ENCODE data around the gene NBEA. TPM values are rescaled to one million over a fixed set of nuclear protein-coding genes. Genes with fewer than 3 reads are reported as not detected.

The NBEA gene
- total and polyA plus RNA-seq, 8 donors = 1.6 to 36.0 (median 7.7) TPM

- Histone ChIP-seq H3K4me3 (no peak overlapping the region), H3K36me3 (no peaks in the 10 kb centered on the region), H3K27me3 (no peaks in the 10 kb centered on the region), H3K4me1 (no peaks in the 10 kb centered on the region), H3K9me3 (no peaks in the 10 kb centered on the region), H3K27ac (no peak overlapping the region)
- 94 to 99% (median 97%) methylated on average over 2 of the region's 2 CpGs for WGBS, 5 donors
- TF ChIP-seq, protein P1, sequence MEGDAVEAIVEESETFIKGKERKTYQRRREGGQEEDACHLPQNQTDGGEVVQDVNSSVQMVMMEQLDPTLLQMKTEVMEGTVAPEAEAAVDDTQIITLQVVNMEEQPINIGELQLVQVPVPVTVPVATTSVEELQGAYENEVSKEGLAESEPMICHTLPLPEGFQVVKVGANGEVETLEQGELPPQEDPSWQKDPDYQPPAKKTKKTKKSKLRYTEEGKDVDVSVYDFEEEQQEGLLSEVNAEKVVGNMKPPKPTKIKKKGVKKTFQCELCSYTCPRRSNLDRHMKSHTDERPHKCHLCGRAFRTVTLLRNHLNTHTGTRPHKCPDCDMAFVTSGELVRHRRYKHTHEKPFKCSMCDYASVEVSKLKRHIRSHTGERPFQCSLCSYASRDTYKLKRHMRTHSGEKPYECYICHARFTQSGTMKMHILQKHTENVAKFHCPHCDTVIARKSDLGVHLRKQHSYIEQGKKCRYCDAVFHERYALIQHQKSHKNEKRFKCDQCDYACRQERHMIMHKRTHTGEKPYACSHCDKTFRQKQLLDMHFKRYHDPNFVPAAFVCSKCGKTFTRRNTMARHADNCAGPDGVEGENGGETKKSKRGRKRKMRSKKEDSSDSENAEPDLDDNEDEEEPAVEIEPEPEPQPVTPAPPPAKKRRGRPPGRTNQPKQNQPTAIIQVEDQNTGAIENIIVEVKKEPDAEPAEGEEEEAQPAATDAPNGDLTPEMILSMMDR (IDR thresholded peaks at IDR 0.05) = no peak
- TF ChIP-seq POLR2A (IDR thresholded peaks at IDR 0.05) (no peak), POLR2AphosphoS5 (IDR thresholded peaks at IDR 0.05) (no peak), EP300 (IDR thresholded peaks at IDR 0.05) (no peak)
- intact Hi-C loops (cut with DNase I; ENCODE audit: low total_unique reads) = no loop called here
- no peak for DNase-seq
These were observed 518.0 kb downstream of the NBEA start for GRCh38 chr13:35460061-35460460.

DNA sequence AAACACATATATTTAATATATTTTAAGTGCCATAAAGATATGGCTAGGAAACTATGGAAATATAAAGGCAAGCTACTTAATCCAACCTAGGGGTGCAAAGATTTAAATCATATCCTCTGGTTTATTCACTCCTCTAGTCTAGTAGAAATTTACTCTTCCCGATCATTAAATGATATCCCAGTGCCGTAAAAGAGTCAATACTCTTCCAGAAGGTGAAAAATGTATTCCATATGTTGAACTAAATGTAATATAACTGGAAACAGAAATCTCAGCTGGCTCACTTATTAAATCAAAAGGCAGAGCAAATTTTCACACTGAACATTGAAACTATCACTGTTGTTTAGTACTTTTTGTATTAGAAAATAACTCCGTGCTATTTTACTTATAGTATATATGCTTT, 523.3 kb downstream of the NBEA start:
- no peak overlapping the region for H3K4me3 ChIP-seq
- WGBS, 5 donors = 93 to 96% (median 94%) methylated on average over 3 of the region's 3 CpGs
- peaks cover 0 to 7% (median under 1%) of the 10 kb centered on the region in 4 donors for H3K4me1 ChIP-seq
- H3K27me3 ChIP-seq = peaks cover 0 to 15% (median 3%) of the 10 kb centered on the region in 3 donors
- intact Hi-C loops (cut with DNase I; ENCODE audit: low total_unique reads) = no loop called here
- no peaks in the 10 kb centered on the region for H3K36me3 ChIP-seq
- TF ChIP-seq EP300 (IDR thresholded peaks at IDR 0.05) (no peak), POLR2AphosphoS5 (IDR thresholded peaks at IDR 0.05) (no peak), POLR2A (IDR thresholded peaks at IDR 0.05) (no peak)
- TF ChIP-seq, protein P1 (IDR thresholded peaks at IDR 0.05) = no peak
- DNase-seq = no peak
- no peak overlapping the region for H3K27ac ChIP-seq
- H3K9me3 ChIP-seq = no peaks in the 10 kb centered on the region

DNA sequence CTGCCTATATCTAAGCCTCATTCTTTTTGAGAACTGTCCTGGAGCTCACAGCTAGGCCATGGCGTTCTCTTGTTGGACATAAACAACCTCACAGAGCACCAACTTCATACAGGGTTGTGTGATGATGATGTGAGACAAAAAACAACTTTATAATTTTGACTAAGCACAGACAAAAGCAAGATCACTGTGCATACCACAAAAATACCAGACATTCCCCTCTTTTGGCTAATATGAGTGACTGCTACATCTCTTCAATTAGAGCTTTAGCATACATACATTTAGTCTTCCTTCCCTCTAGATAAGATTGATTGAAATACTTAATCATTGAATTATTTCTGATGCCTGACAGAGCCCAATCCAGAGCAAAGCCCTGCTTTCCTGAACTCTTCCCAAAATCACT, 526.1 kb downstream of the NBEA start:
- H3K9me3 ChIP-seq = peaks cover 0 to 9% (median 0%) of the 10 kb centered on the region in 4 donors
- no peak overlapping the region for H3K27ac ChIP-seq
- DNase-seq = no peak
- TF ChIP-seq POLR2AphosphoS5 (IDR thresholded peaks at IDR 0.05) = no peak
- TF ChIP-seq POLR2A (IDR thresholded peaks at IDR 0.05) = no peak
- TF ChIP-seq EP300 (IDR thresholded peaks at IDR 0.05) = no peak
- TF ChIP-seq, protein P1 (IDR thresholded peaks at IDR 0.05) = no peak
- no peak overlapping the region for H3K4me3 ChIP-seq
- WGBS, 5 donors = 80 to 97% (median 90%) methylated on average over 1 of the region's 1 CpG
- H3K36me3 ChIP-seq = no peaks in the 10 kb centered on the region
- intact Hi-C loops (cut with DNase I; ENCODE audit: low total_unique reads) = no loop called here
- H3K4me1 ChIP-seq = peaks cover 0 to 16% (median 12%) of the 10 kb centered on the region in 4 donors
- H3K27me3 ChIP-seq = peaks cover 0 to 43% (median 23%) of the 10 kb centered on the region in 3 donors

GRCh38 chr13:35469806-35470525, 527.9 kb downstream of the NBEA start:
- WGBS, 5 donors = 56 to 67% (median 56%) methylated on average over 10 of the region's 10 CpGs
- peak overlapping the region; percentile 38 to 45 (median 44) for H3K4me3 ChIP-seq
- TF ChIP-seq POLR2A (IDR thresholded peaks at IDR 0.05) (no peak), POLR2AphosphoS5 (IDR thresholded peaks at IDR 0.05) (no peak), EP300 (IDR thresholded peaks at IDR 0.05) (no peak)
- TF ChIP-seq, protein P1 (IDR thresholded peaks at IDR 0.05) = no peak
- peak overlapping the region in 3 of 5 donors; percentile 71 to 80 (median 75) for H3K27ac ChIP-seq
- peaks cover 0 to 58% (median 28%) of the 10 kb centered on the region in 3 donors for H3K27me3 ChIP-seq
- DNase-seq = no peak
- H3K9me3 ChIP-seq = peaks cover 0 to 9% (median 0%) of the 10 kb centered on the region in 4 donors
- intact Hi-C loops (cut with DNase I; ENCODE audit: low total_unique reads) = no loop called here
- H3K4me1 ChIP-seq = peaks cover 0 to 19% (median 14%) of the 10 kb centered on the region in 4 donors
- no peaks in the 10 kb centered on the region for H3K36me3 ChIP-seq

All from stomach (tissue), 9 donors.